ENCODE measurements around the gene SFXN3. TPM values are rescaled to one million over a fixed set of nuclear protein-coding genes. Genes with fewer than 3 reads are reported as not detected.
"Not testable (repeated sequence)": the region's sequence is repeated elsewhere in the genome, so short reads cannot be mapped to it uniquely, and the experiment has no call there.

The SFXN3 gene
- total and polyA plus RNA-seq, 8 donors = 20.8 to 79.0 (median 24.1) TPM

DNA sequence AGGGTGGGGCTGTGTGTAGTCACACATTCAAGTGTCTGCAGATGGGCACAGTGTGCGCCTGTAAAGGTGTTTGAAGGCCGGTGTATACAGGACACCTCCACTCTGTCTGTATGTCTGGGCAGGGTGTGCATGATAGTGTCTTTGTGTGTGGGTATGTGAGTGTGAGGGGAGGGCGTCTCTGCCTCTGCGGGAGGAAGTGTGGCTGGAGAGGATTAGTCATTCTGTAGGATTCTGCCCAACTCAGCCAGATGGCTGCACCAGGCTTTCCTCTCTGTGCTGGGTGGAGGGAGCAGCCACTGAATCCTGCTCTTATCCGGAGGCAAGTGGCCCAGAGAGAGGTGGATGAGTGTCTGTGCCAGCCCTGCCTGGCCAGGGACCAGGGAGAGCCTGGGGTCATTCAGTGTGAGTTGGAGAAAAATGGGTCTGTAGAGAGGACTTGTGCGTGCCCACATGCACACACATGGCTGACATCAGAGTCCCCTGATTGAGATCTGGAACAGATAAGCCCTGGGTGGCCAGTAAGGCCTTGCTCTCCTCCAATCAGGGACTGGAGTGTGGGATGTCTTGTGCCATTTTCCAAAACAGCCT is 1.7 kb downstream of the SFXN3 start:
- H3K27ac ChIP-seq = peak overlapping the region; percentile 93 to 95
- TF ChIP-seq, protein P1, sequence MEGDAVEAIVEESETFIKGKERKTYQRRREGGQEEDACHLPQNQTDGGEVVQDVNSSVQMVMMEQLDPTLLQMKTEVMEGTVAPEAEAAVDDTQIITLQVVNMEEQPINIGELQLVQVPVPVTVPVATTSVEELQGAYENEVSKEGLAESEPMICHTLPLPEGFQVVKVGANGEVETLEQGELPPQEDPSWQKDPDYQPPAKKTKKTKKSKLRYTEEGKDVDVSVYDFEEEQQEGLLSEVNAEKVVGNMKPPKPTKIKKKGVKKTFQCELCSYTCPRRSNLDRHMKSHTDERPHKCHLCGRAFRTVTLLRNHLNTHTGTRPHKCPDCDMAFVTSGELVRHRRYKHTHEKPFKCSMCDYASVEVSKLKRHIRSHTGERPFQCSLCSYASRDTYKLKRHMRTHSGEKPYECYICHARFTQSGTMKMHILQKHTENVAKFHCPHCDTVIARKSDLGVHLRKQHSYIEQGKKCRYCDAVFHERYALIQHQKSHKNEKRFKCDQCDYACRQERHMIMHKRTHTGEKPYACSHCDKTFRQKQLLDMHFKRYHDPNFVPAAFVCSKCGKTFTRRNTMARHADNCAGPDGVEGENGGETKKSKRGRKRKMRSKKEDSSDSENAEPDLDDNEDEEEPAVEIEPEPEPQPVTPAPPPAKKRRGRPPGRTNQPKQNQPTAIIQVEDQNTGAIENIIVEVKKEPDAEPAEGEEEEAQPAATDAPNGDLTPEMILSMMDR (IDR thresholded peaks at IDR 0.05) = no peak
- peak overlapping the region; percentile 60 to 65 for H3K4me3 ChIP-seq
- peaks cover 4 to 21% of the 10 kb centered on the region in 2 donors for H3K27me3 ChIP-seq
- intact Hi-C loops (cut with DNase I) = no loop called here
- H3K9me3 ChIP-seq = no peaks in the 10 kb centered on the region
- H3K4me1 ChIP-seq = peaks cover 6 to 25% of the 10 kb centered on the region in 2 donors
- peaks cover 0 to 34% of the 10 kb centered on the region in 2 donors for H3K36me3 ChIP-seq
- DNase-seq = peak in 2 of 4 donors; percentile 55 to 82
- ATAC-seq = peak; percentile 72

DNA sequence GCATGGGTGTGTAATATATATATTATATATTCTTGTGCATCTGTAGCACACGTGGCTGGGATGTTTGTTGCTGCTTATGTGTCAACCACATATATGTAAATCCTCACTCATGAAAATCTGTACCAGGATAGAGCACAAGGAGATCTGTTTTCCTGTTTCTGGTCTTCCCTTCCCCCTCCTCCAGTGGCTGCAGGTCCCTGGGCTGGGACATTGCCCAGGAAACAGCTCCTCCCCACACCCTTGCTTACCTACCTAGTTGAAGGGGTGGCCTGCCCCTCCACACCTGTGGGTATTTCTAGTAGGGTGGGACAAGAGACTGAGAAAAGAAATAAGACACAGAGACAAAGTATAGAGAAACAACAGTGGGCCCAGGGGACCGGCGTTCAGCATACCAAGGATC is 2.2 kb downstream of the SFXN3 start:
- H3K4me3 ChIP-seq = peak overlapping the region; percentile 60 to 65
- peak overlapping the region; percentile 93 to 95 for H3K27ac ChIP-seq
- peaks cover 0 to 39% of the 10 kb centered on the region in 2 donors for H3K36me3 ChIP-seq
- intact Hi-C loops (cut with DNase I) = no loop called here
- ATAC-seq = no peak
- DNase-seq = no peak
- peaks cover 6 to 25% of the 10 kb centered on the region in 2 donors for H3K4me1 ChIP-seq
- TF ChIP-seq, protein P1 (IDR thresholded peaks at IDR 0.05) = no peak
- peaks cover 4 to 21% of the 10 kb centered on the region in 2 donors for H3K27me3 ChIP-seq
- no peaks in the 10 kb centered on the region for H3K9me3 ChIP-seq

DNA sequence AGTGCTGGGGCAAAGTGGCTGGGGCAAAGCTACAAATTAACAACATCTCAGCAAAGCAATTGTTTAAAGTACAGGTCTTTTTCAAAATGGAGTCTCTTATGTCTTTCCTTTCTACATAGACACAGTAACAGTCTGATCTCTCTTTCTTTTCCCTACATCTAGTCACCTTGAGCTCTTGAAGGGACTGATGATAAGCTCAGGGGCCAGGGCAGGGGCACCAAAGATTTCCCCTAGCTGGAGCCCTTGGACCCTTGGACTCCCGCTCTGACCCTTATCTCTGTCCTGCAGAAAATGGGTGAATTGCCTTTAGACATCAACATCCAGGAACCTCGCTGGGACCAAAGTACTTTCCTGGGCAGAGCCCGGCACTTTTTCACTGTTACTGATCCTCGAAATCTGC is 3.4 kb downstream of the SFXN3 start:
- DNase-seq; H3K4me3 ChIP-seq; H3K27ac ChIP-seq; H3K9me3 ChIP-seq; ATAC-seq; intact Hi-C loops (cut with DNase I): not testable (repeated sequence)
- H3K4me1 ChIP-seq = peaks cover 6 to 25% of the 10 kb centered on the region in 2 donors
- peaks cover 4 to 15% of the 10 kb centered on the region in 2 donors for H3K27me3 ChIP-seq
- H3K36me3 ChIP-seq = peaks cover 0 to 50% of the 10 kb centered on the region in 2 donors

DNA sequence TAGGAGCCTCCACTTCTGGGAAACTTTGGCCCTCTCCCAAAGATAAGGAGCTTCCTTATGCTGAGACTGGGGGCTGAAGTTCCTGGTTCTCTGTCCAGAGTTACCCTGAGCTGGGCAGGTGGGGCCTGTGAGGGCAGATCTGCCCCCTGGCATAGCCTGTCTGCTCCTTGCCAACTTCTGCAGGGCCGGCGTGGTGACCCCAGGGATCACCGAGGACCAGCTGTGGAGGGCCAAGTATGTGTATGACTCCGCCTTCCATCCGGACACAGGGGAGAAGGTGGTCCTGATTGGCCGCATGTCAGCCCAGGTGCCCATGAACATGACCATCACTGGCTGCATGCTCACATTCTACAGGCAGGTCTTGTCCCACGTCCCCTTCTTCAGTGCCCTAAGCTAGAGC is 4.3 kb downstream of the SFXN3 start:
- TF ChIP-seq, protein P1 (IDR thresholded peaks at IDR 0.05) = no peak
- Histone ChIP-seq H3K27me3 (peaks cover 0 to 6% of the 10 kb centered on the region in 2 donors), H3K27ac (no peak overlapping the region), H3K4me3 (no peak overlapping the region), H3K9me3 (no peaks in the 10 kb centered on the region), H3K4me1 (peaks cover 6 to 25% of the 10 kb centered on the region in 2 donors), H3K36me3 (peaks cover 0 to 59% of the 10 kb centered on the region in 2 donors)
- DNase-seq (no peak), ATAC-seq (no peak)
- intact Hi-C loops (cut with DNase I) = no loop called here

DNA sequence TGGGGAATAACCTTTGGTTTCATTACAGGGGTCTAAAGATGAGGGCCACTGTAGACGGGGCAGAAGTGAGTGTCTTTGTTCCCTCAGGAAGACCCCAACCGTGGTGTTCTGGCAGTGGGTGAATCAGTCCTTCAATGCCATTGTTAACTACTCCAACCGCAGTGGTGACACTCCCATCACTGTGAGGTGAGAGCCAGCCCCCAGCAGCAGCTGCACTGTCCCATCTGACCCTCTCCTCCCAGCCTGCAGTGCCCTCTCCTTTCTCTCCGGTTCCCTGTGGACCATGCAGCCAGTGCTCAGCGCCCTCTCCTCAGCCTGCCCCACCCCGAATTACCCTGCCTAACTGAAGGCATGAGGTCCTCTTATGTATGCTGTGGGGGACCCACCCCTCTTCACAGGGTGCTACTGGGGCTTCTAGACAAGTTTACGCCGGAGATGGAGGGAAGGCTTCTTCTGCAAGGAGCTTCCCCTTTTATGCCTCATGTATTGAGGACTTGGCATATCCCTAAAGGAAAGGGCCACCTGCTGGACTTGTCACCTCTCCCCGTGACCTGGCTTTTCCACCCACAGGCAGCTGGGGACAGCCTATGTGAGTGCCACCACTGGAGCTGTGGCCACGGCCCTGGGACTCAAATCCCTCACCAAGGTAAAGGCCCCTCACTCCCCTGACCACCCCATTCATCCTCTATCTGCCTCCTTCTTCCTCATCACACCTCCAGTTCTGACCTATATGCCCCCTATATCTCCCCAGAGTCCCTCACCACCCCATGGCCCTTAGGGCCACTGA is 5.1 kb downstream of the SFXN3 start:
- Histone ChIP-seq H3K27ac (no peak overlapping the region), H3K4me3 (no peak overlapping the region), H3K9me3 (no peaks in the 10 kb centered on the region), H3K27me3 (no peaks in the 10 kb centered on the region), H3K4me1 (peaks cover 6 to 22% of the 10 kb centered on the region in 2 donors), H3K36me3 (peaks cover 0 to 59% of the 10 kb centered on the region in 2 donors)
- DNase-seq = no peak
- intact Hi-C loops (cut with DNase I) = no loop called here
- TF ChIP-seq, protein P1 (IDR thresholded peaks at IDR 0.05) = no peak
- no peak for ATAC-seq

Data from left lung (tissue), 10 donors.